Bronchial epithelial cell (primary cell): Measurements from ENCODE around the gene RIMBP2. TPM values are rescaled to one million over a fixed set of nuclear protein-coding genes. Genes with fewer than 3 reads are reported as not detected.
"Not testable (repeated sequence)": the region's sequence is repeated elsewhere in the genome, so short reads cannot be mapped to it uniquely, and the experiment has no call there.

ENCODE experiments used
- DNase-seq: peaks from one replicate; pipeline ENCODE4 v3.0.0-alpha.2; 2010; ENCODE audit warnings: low read depth
- FAIRE-seq: peaks from 2 replicates; lab custom pipeline; 2011; peaks lifted over from hg19 to GRCh38; lab: Jason Lieb, UNC
- H3K27me3 ChIP-seq: 2 replicates; pipeline ENCODE4 v1.5.1; 2011; ENCODE audit warnings: low read length; ENCODE audit not compliant: control insufficient read depth, insufficient read depth
- H3K36me3 ChIP-seq: 2 replicates; pipeline ENCODE4 v1.5.1; 2011; ENCODE audit warnings: low read length; ENCODE audit not compliant: control insufficient read depth, insufficient read depth
- H3K4me3 ChIP-seq: 2 replicates; pipeline ENCODE4 v1.5.1; 2011; ENCODE audit warnings: mild to moderate bottlenecking, low read depth, low read length, control low read depth
- total RNA-seq: library from RNA; depleted of rRNA; stranded (reverse); fragments of >200 nt; gene quantifications from 2 replicates; pipeline ENCODE4 v1.2.1, GENCODE V29; 2014
- TF ChIP-seq, protein P1 (sequence below): IDR thresholded peaks from 2 replicates; pipeline ENCODE4 v1.5.1; 2011; ENCODE audit warnings: mild to moderate bottlenecking, moderate library complexity, low read length, control low read depth, inconsistent platforms; ENCODE audit not compliant: insufficient read depth, severe bottlenecking

Gene RIMBP2
- total RNA-seq, 1 donor from 2014 or later, result not detected

DNA sequence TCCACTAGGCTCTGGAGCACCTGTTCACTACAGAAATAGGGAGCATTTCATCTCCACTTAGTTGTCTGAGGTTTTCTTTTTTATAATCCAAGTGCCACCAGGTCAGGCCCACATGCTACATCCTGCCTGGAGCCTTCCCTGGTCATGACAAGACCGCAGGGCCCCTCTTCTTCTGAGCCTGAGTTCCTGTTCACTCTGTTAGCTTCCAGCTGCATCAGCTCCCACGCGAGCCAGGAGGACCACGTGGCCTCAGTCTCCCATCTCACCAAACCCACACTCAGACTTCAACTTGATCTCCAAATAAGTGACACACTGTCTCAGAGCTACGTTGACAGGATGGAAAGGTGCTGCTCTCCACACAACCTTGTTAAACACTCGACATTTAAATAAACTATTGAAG, 21.0 kb downstream of the RIMBP2 start:
- Histone ChIP-seq H3K4me3 (no peak overlapping the region), H3K36me3 (no peaks in the 10 kb centered on the region), H3K27me3 (no peaks in the 10 kb centered on the region)
- no peak for FAIRE-seq
- TF ChIP-seq, protein P1, sequence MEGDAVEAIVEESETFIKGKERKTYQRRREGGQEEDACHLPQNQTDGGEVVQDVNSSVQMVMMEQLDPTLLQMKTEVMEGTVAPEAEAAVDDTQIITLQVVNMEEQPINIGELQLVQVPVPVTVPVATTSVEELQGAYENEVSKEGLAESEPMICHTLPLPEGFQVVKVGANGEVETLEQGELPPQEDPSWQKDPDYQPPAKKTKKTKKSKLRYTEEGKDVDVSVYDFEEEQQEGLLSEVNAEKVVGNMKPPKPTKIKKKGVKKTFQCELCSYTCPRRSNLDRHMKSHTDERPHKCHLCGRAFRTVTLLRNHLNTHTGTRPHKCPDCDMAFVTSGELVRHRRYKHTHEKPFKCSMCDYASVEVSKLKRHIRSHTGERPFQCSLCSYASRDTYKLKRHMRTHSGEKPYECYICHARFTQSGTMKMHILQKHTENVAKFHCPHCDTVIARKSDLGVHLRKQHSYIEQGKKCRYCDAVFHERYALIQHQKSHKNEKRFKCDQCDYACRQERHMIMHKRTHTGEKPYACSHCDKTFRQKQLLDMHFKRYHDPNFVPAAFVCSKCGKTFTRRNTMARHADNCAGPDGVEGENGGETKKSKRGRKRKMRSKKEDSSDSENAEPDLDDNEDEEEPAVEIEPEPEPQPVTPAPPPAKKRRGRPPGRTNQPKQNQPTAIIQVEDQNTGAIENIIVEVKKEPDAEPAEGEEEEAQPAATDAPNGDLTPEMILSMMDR, result no peak
- no peak for DNase-seq

DNA sequence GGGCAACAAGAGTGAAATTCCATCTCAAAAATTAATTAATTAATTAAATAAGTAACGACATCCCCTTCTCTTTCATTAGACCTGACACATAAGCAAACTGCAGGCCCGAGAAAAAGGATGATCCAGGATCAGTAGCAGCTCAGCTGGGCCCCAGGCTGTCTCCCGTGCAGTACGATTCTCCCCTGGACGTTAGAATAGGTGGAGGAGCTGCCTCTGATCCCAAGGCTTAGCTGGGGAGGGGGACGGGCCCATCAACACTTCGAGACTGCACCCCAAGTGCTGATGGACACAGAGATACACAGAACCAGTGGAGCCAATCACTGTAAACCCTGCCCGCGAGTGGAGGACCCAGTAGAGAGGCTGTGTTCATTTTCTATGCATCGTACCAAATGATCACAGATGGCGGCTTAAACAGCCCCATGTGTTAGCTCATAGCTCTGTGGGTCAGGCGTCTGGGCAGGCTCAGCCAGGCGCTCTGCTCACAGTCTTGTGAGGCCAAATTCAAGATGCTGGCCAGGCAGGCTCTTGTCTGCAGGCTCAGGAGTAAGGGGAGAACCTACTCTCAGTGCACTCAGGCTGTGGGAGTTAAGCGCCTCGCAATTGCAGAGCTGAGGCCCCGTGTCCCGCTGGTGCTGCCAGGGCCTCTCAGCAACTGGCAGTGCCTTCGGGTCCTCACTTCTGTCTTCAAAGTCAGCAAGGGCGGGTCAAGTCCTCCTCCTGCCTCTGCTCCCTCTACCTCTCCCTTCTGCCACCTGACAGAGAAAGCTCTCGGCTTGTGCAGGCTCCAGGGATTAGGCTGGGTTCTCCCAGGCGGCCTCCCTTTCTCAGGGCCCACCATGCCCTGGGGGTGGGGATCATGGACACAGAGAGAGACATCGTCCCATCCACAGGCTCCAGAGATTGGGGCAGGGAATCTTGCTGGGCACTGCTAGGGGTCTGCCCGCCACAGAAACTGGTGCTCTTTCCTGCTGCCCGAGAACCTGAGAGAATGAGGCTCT, 26.4 kb downstream of the RIMBP2 start:
- Histone ChIP-seq H3K4me3 (no peak overlapping the region), H3K36me3 (no peaks in the 10 kb centered on the region), H3K27me3 (no peaks in the 10 kb centered on the region)
- FAIRE-seq, result no peak
- TF ChIP-seq, protein P1, result no peak
- DNase-seq, result no peak

DNA sequence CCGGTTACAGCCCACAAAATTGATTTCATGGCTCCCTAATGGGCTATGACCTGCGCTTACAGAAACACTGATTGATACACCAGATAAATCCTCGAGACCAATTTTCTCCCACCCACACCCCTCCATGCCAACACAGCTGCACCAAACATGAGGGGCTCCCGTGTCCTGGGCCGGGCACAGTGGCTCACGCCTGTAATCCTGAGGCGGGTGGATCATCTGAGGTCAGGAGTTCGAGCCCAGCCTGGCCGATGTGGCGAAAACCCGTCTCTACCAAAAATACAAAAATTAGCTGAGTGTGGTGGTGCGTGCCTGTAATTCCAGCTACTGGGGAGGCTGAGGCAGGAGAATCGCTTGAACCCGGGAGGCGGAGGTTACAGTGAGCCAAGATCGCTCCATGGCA, 27.1 kb downstream of the RIMBP2 start:
- H3K36me3 ChIP-seq, FAIRE-seq, DNase-seq, H3K4me3 ChIP-seq, H3K27me3 ChIP-seq: not testable (repeated sequence)

DNA sequence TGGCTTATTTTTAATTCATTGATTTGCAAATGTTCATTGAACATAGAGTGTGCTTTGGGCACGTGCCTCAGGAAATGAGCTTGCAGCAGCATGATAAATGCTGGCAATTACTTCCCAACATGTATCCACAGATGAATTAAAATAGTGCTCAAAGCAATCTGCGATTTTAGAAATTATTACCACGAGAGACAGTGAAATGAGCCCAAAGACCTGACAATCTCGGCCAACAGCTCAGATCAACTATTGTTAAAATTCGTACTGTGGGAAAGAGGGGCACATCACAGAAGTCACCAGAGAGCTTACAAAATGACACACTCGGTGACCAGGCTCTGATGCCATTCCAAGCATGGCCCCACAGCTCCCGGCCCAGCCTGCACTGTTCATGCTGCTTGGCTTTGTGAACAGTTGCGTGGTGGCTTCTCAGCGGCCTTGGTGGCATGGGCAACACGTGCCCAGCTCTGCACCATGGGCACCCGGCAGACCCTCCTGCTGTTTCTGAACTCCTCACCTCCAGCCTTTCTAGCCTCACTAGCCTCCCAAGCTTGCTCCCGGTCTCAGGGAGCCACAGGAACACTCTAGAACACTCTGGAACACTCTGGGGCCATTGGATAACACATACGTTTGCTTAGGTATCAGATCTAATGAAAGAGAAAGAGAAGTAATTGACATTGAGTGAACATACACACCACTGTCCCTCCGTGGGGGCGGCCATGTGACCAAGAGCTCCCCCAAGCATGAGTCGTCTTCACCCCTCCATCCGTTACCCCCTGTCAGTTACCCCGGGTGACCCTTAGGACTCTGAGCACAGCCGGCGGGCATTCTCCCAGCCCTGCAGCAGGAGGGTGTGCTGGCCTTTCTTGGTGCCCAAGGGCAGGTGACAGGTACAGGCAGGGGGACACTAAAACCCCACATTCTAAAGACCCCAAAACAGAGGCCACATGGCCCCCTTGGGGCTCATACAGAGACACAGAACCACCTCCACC, 28.0 kb downstream of the RIMBP2 start:
- TF ChIP-seq, protein P1, result no peak
- FAIRE-seq (no peak), DNase-seq (no peak)
- no peaks in the 10 kb centered on the region for H3K36me3 ChIP-seq
- no peaks in the 10 kb centered on the region for H3K27me3 ChIP-seq
- no peak overlapping the region for H3K4me3 ChIP-seq

DNA sequence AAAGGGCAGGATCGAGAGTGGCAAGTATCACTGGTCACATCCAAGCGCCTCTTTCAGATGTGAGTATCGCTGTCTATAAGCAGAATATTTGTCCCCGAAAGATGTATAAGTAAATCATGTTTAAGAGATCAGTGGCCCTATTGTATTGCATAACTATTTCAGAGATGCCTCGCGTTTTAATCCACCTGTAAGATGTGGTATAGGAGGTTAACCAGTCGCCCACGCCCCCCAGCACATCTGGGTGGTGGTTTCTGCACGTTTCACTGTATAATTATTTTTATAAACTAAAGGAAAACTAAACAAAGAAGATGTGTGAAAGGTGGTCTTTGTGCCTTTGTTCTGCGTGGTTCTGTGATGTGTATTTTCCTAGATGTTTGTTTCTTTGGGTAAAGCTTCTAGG, 28.9 kb downstream of the RIMBP2 start:
- no peak for FAIRE-seq

More for the DNA sequence above, 28.9 kb downstream of the RIMBP2 start:
- TF ChIP-seq, protein P1, result no peak
- Histone ChIP-seq H3K4me3 (no peak overlapping the region), H3K27me3 (no peaks in the 10 kb centered on the region), H3K36me3 (no peaks in the 10 kb centered on the region)
- DNase-seq, result no peak
